ENCODE results near the gene PCYT2. TPM values are rescaled to one million over a fixed set of nuclear protein-coding genes. Genes with fewer than 3 reads are reported as not detected.
A peak's percentile ranks its signal among the peaks of the same experiment; 100 is the strongest.

The PCYT2 gene
- total and polyA plus RNA-seq, 9 of the 15 experiments (the other 6 are each of a cell fraction or from before 2014, with no cell fraction given), result 0.92 to 134 (median 82.5) TPM

DNA sequence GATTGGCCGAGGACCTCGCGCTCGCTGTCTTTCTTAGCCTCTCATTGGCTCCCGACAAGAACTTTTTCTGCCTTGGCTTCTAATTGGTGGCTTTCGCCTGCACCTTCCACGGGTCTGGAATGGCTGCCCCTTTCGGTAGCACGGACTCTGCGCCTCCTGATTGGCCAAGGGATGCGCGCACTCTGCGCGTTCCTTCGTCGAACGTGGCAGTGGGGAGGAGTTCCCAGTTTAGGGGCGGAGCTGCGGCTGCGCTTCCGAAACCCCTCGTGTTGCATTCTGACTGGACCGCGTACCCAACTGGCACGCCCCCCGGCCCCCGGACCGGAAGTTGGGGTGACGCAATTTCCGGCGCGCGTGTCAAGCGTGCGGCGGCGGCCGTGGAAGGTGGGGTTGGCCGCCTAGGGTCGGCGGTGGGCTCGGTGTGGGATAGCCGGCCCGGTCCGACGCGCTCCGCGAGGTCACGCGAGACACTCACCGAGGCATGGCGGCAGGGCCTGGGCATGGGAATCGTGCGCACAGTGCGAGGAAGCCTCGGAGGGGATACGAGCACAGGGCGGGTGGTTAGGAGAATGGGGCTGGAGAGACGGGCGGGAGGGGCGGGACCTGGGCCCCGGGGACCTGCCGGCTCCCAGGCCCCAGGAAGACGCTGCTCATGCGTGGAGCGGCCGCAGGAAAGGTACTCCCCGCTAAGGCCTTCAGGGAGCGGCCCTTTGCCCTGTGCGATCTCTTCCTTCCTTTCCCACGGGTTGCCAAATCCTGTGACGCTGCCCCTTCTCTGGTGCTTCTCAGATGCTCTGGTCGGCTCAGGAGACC is 50.2 kb downstream of the PCYT2 start (continued):
- TF ChIP-seq, protein P1, sequence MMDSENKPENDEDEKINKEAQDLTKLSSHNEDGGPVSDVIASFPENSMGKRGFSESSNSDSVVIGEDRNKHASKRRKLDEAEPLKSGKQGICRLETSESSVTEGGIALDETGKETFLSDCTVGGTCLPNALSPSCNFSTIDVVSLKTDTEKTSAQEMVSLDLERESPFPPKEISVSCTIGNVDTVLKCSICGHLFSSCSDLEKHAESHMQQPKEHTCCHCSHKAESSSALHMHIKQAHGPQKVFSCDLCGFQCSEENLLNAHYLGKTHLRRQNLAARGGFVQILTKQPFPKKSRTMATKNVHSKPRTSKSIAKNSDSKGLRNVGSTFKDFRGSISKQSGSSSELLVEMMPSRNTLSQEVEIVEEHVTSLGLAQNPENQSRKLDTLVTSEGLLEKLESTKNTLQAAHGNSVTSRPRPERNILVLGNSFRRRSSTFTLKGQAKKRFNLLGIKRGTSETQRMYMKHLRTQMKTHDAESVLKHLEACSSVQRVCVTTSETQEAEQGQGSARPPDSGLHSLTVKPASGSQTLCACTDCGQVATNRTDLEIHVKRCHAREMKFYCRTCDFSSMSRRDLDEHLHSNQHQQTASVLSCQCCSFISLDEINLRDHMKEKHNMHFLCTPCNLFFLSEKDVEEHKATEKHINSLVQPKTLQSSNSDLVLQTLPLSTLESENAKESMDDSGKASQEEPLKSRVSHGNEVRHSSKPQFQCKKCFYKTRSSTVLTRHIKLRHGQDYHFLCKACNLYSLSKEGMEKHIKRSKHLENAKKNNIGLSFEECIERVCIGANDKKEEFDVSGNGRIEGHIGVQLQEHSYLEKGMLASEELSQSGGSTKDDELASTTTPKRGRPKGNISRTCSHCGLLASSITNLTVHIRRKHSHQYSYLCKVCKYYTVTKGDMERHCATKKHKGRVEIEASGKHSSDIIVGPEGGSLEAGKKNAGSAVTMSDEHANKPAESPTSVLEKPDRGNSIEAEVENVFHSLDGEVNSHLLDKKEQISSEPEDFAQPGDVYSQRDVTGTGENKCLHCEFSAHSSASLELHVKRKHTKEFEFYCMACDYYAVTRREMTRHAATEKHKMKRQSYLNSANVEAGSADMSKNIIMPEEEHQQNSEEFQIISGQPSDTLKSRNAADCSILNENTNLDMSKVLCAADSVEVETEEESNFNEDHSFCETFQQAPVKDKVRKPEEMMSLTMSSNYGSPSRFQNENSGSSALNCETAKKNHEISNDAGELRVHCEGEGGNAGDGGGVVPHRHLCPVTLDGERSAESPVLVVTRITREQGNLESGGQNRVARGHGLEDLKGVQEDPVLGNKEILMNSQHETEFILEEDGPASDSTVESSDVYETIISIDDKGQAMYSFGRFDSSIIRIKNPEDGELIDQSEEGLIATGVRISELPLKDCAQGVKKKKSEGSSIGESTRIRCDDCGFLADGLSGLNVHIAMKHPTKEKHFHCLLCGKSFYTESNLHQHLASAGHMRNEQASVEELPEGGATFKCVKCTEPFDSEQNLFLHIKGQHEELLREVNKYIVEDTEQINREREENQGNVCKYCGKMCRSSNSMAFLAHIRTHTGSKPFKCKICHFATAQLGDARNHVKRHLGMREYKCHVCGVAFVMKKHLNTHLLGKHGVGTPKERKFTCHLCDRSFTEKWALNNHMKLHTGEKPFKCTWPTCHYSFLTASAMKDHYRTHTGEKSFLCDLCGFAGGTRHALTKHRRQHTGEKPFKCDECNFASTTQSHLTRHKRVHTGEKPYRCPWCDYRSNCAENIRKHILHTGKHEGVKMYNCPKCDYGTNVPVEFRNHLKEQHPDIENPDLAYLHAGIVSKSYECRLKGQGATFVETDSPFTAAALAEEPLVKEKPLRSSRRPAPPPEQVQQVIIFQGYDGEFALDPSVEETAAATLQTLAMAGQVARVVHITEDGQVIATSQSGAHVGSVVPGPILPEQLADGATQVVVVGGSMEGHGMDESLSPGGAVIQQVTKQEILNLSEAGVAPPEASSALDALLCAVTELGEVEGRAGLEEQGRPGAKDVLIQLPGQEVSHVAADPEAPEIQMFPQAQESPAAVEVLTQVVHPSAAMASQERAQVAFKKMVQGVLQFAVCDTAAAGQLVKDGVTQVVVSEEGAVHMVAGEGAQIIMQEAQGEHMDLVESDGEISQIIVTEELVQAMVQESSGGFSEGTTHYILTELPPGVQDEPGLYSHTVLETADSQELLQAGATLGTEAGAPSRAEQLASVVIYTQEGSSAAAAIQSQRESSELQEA (IDR thresholded peaks at IDR 0.05; ENCODE audit: low read depth), result no peak
- TF ChIP-seq, protein P2, sequence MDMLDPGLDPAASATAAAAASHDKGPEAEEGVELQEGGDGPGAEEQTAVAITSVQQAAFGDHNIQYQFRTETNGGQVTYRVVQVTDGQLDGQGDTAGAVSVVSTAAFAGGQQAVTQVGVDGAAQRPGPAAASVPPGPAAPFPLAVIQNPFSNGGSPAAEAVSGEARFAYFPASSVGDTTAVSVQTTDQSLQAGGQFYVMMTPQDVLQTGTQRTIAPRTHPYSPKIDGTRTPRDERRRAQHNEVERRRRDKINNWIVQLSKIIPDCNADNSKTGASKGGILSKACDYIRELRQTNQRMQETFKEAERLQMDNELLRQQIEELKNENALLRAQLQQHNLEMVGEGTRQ (CRISPR knock-in tag; IDR thresholded peaks at IDR 0.05), result no peak
- TF ChIP-seq ILK (tag; IDR thresholded peaks at IDR 0.05; ENCODE audit: borderline replicate concordance, low read depth) (peak; percentile 30; the same call in 1 of the 2 replicates), MAFF (IDR thresholded peaks at IDR 0.05; ENCODE audit: low read length) (no peak), HNRNPUL1 (IDR thresholded peaks at IDR 0.05; ENCODE audit: low read length) (no peak), KHSRP (IDR thresholded peaks at IDR 0.05) (no peak), WHSC1 (IDR thresholded peaks at IDR 0.05; ENCODE audit: low read length) (no peak), SMARCA4 (IDR thresholded peaks at IDR 0.05) (no peak), TAL1 (IDR thresholded peaks at IDR 0.05) (no peak), IFI16 (CRISPR knock-in tag; IDR thresholded peaks at IDR 0.05) (no peak), TOE1 (IDR thresholded peaks at IDR 0.05; ENCODE audit: borderline replicate concordance) (no peak), TOE1 (CRISPR knock-in tag; IDR thresholded peaks at IDR 0.05; ENCODE audit: borderline replicate concordance, low read depth) (0 out of 2 replicates have a peak, but pooled peaks have one; percentile 27), KLF6 (CRISPR knock-in tag; IDR thresholded peaks at IDR 0.05; ENCODE audit: borderline replicate concordance) (peak; percentile 92), ELF1 (tag; IDR thresholded peaks at IDR 0.05) (peak; percentile 90), MED1 (CRISPR knock-in tag; IDR thresholded peaks at IDR 0.05; ENCODE audit: borderline replicate concordance) (0 out of 2 replicates have a peak, but pooled peaks have one; percentile 49), JUN (IDR thresholded peaks at IDR 0.05; ENCODE audit: borderline replicate concordance, low read depth, low read length) (peak; percentile 84), JUN (CRISPR knock-in tag; IDR thresholded peaks at IDR 0.05; ENCODE audit: borderline replicate concordance) (peak; percentile 55; the same call in 1 of the 2 replicates), JUNB (CRISPR knock-in tag; conservative IDR thresholded peaks at IDR 0.05) (0 out of 2 replicates have a peak, but pooled peaks have one; percentile 1)
- TF ChIP-seq, protein P3, sequence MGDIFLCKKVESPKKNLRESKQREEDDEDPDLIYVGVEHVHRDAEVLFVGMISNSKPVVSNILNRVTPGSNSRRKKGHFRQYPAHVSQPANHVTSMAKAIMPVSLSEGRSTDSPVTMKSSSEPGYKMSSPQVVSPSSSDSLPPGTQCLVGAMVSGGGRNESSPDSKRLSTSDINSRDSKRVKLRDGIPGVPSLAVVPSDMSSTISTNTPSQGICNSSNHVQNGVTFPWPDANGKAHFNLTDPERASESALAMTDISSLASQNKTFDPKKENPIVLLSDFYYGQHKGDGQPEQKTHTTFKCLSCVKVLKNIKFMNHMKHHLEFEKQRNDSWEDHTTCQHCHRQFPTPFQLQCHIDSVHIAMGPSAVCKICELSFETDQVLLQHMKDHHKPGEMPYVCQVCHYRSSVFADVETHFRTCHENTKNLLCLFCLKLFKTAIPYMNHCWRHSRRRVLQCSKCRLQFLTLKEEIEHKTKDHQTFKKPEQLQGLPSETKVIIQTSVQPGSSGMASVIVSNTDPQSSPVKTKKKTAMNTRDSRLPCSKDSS (IDR thresholded peaks at IDR 0.05; ENCODE audit: low read depth, partially characterized antibody), result no peak
